Smooth muscle cell (in vitro differentiated cells): Measurements from ENCODE around the gene NAV3. TPM values are rescaled to one million over a fixed set of nuclear protein-coding genes. Genes with fewer than 3 reads are reported as not detected.

Experiments
- DNase-seq: peaks from one replicate; lab custom pipeline; 2025; ENCODE audit not compliant: unreplicated experiment; lab: John Stamatoyannopoulos, UW
- H2AFZ ChIP-seq: fragments of 200-600 bp; sonication (generic); 2 replicates; pipeline ENCODE4 v1.6.0; 2016; ENCODE audit warnings: antibody characterized with exemption, low read depth, mild to moderate bottlenecking
- H3F3A ChIP-seq: fragments of 200-600 bp; sonication (generic); 2 replicates; pipeline ENCODE4 v1.6.0; 2017; ENCODE audit warnings: antibody characterized with exemption, low read depth
- H3K27ac ChIP-seq: fragments of 200-600 bp; sonication (generic); 2 replicates; pipeline ENCODE4 v1.5.1; 2016; ENCODE audit warnings: low read depth, mild to moderate bottlenecking
- H3K27me3 ChIP-seq: fragments of 200-600 bp; sonication (generic); 2 replicates; pipeline ENCODE4 v1.6.1; 2016; ENCODE audit warnings: low read depth, mild to moderate bottlenecking
- H3K36me3 ChIP-seq: fragments of 200-600 bp; sonication (generic); 2 replicates; pipeline ENCODE4 v1.5.1; 2016; ENCODE audit warnings: low read depth
- H3K4me1 ChIP-seq: fragments of 200-600 bp; sonication (generic); 2 replicates; pipeline ENCODE4 v1.5.1; 2016; ENCODE audit warnings: low read depth
- H3K4me2 ChIP-seq: fragments of 200-600 bp; sonication (generic); 2 replicates; pipeline ENCODE4 v1.6.0; 2016; ENCODE audit warnings: mild to moderate bottlenecking
- H3K4me3 ChIP-seq: fragments of 200-600 bp; sonication (generic); 2 replicates; pipeline ENCODE4 v1.5.1; 2016; ENCODE audit warnings: mild to moderate bottlenecking
- H3K79me2 ChIP-seq: fragments of 200-600 bp; sonication (generic); 2 replicates; pipeline ENCODE4 v1.6.0; 2016; ENCODE audit warnings: low read depth, mild to moderate bottlenecking
- H3K9ac ChIP-seq: fragments of 200-600 bp; sonication (generic); 2 replicates; pipeline ENCODE4 v1.6.0; 2016; ENCODE audit warnings: low read depth
- H3K9me3 ChIP-seq: fragments of 200-600 bp; sonication (generic); replicated peaks from 2 replicates; pipeline ENCODE4 v1.5.1; 2016; ENCODE audit warnings: low read depth
- H4K20me1 ChIP-seq: fragments of 200-600 bp; sonication (generic); 2 replicates; pipeline ENCODE4 v1.6.0; 2016; ENCODE audit warnings: low read depth
- CTCF ChIP-seq: fragments of 200-600 bp; sonication (generic); IDR thresholded peaks from 2 replicates; pipeline ENCODE4 v1.5.1; 2017; ENCODE audit warnings: borderline replicate concordance, mild to moderate bottlenecking, antibody characterized with exemption; ENCODE audit not compliant: insufficient read depth, poor library complexity, severe bottlenecking
- WGBS: methylation state at CpG from one replicate; pipeline ENCODE4 v1.1.7; 2016; ENCODE audit warnings: low lambda C conversion rate; 5-methylcytosine and 5-hydroxymethylcytosine counted together
- polyA plus RNA-seq: library from polyadenylated mRNA; unstranded; fragments of >200 nt; fragmentation: Nextera tagmentation; extraction: Ambion mirVana; gene quantifications from 2 replicates; pipeline ENCODE4 v1.2.1, GENCODE V29; 2016
- total RNA-seq: library from RNA; depleted of rRNA; stranded (reverse); fragments of >200 nt; gene quantifications from 2 replicates; pipeline ENCODE4 v1.2.3, GENCODE V29; 2014

The NAV3 gene
- total and polyA plus RNA-seq, 2 experiments from 2014 or later, result 8.0 to 31.0 TPM

DNA sequence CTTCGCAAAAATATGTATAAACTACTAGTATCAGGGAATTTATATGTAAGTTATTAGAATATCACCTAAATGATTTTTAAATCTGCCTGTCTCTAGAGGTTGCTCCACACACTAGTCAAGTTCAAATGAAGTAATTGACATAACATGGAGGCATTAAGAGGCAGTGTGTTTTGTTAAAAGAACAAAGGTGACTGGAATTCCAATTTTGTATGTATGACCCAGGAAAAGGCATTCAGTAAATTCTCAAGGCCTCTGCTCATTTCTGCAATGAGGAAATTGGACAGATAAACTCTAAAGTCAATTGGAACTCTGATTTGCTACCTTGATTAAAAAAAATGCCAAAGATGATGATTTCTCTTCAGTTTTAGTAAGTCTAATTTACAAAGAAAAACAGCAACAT, 117.1 kb downstream of the NAV3 start:
- no peaks in the 10 kb centered on the region for H3F3A ChIP-seq
- no peak overlapping the region for H3K9ac ChIP-seq
- peak overlapping the region; percentile 62 for H3K4me2 ChIP-seq
- H3K9me3 ChIP-seq, result no peaks in the 10 kb centered on the region
- no peaks in the 10 kb centered on the region for H3K79me2 ChIP-seq
- H3K4me1 ChIP-seq, result peaks cover 16% of the 10 kb centered on the region
- H3K27me3 ChIP-seq, result no peaks in the 10 kb centered on the region
- H3K27ac ChIP-seq, result peak overlapping the region; percentile 72
- H4K20me1 ChIP-seq, result no peaks in the 10 kb centered on the region
- no peak for DNase-seq
- H2AFZ ChIP-seq, result peak overlapping the region; percentile 33
- no peak overlapping the region for H3K4me3 ChIP-seq
- WGBS, result 97% methylated on average over 1 of the region's 1 CpG
- TF ChIP-seq CTCF, result no peak
- no peaks in the 10 kb centered on the region for H3K36me3 ChIP-seq

DNA sequence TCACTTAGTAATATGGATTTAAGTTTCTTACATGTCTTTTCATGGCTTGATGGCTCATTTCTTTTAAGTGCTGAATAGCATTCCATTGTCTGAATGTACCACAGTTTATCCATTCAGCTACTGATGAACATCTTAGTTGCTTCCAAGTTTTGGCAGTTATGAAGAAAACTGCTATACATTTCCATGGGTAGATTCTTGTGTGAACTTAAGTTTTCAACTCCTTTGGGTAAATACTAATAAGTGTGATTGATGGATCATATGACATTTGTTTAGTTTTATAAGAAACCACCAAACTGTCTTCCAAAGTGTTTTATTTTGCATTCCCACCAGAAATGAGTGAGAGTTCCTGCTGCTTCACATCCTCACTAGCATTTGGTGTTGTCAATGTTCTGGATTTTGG, 119.2 kb downstream of the NAV3 start:
- no peaks in the 10 kb centered on the region for H3K79me2 ChIP-seq

DNA sequence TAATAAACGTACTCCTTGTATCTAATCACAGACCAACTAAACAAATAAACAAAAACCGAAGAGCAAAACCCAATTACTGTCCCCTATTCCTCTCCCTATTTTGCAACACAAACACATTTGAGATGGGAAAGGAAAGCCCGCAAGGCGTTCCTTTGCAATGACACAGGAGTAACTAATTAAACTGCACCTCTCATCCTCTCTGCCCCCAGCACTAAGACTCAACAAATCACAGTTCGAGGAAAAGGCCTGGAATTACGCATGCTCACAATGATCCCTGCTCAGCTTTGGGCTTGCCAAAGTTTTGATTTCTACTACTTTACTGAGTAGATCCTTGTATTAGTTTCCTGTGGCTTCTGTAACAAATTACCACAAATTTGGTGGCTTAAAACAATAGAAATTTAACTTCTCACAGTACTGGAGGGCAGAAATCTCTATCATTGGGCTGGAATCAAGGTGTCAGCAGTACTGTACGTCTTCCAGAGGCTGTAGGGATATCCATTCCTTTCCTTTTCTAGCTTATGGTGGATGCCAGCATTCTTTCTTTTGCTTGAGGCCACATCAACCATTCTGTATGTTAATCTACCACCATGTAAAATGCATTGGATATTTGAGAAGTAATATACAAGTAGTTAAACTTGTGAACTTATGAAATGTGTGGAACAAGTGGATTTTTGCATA, 123.0 kb downstream of the NAV3 start:
- no peak overlapping the region for H2AFZ ChIP-seq
- no peak overlapping the region for H3K4me2 ChIP-seq
- no peak overlapping the region for H3K9ac ChIP-seq
- H3K4me1 ChIP-seq, result peaks cover 3% of the 10 kb centered on the region
- peak overlapping the region; percentile 24 for H3K27ac ChIP-seq
- no peaks in the 10 kb centered on the region for H3K79me2 ChIP-seq
- no peaks in the 10 kb centered on the region for H4K20me1 ChIP-seq
- no peaks in the 10 kb centered on the region for H3F3A ChIP-seq
- H3K4me3 ChIP-seq, result no peak overlapping the region
- H3K36me3 ChIP-seq, result no peaks in the 10 kb centered on the region
- WGBS, result 77% methylated on average over 7 of the region's 7 CpGs
- TF ChIP-seq CTCF, result no peak
- H3K27me3 ChIP-seq, result no peaks in the 10 kb centered on the region
- DNase-seq, result no peak
- no peaks in the 10 kb centered on the region for H3K9me3 ChIP-seq

More for the DNA sequence above, 119.2 kb downstream of the NAV3 start:
- Histone ChIP-seq H3K36me3 (no peaks in the 10 kb centered on the region), H3F3A (no peaks in the 10 kb centered on the region), H2AFZ (no peak overlapping the region), H3K27me3 (no peaks in the 10 kb centered on the region), H3K27ac (no peak overlapping the region), H3K9ac (no peak overlapping the region), H3K4me2 (no peak overlapping the region), H3K4me1 (peaks cover 19% of the 10 kb centered on the region), H4K20me1 (no peaks in the 10 kb centered on the region), H3K9me3 (no peaks in the 10 kb centered on the region), H3K4me3 (no peak overlapping the region)
- TF ChIP-seq CTCF, result no peak
- DNase-seq, result no peak

DNA sequence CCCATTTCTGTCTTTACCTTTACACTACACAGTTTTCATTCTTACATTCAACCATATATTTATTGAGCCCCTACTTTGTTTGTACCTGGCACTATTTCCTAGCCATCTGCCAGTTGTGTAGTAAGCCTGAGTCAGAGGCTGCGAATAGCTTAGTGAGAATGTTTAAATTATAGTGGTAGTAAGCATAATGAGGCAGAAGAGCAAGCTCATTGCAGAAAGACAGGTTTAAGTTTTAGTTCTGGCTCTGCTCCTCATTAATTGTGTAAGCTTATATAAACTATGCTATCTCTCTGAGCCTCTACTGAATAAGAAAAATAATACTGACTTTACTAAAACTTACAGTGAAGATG, 123.5 kb downstream of the NAV3 start:
- Histone ChIP-seq H3K4me2 (no peak overlapping the region), H4K20me1 (no peaks in the 10 kb centered on the region), H2AFZ (no peak overlapping the region), H3K9me3 (no peaks in the 10 kb centered on the region), H3K27ac (peak overlapping the region; percentile 24), H3K27me3 (no peaks in the 10 kb centered on the region), H3K79me2 (no peaks in the 10 kb centered on the region), H3K9ac (no peak overlapping the region), H3K4me1 (peaks cover 3% of the 10 kb centered on the region), H3K36me3 (no peaks in the 10 kb centered on the region), H3F3A (no peaks in the 10 kb centered on the region), H3K4me3 (no peak overlapping the region)
- WGBS, result 64% methylated on average over 1 of the region's 1 CpG
- DNase-seq, result no peak
- TF ChIP-seq CTCF, result no peak
